ENCODE data around the gene PPIF. TPM values are rescaled to one million over a fixed set of nuclear protein-coding genes. Genes with fewer than 3 reads are reported as not detected.

The PPIF gene
- total RNA-seq, 6 experiments from 2014 or later: 53.7 to 106 (median 90.1) TPM

- peaks cover 0 to 2% (median 0%) of the 10 kb centered on the region in 4 donors for H3K36me3 ChIP-seq
- intact Hi-C loops (cut with DNase I): no loop called here
These were observed 40.3 kb downstream of the PPIF start for GRCh38 chr10:79387466-79387973.

GRCh38 chr10:79387974-79388850 lies 40.9 kb downstream of the PPIF start:
- intact Hi-C loops (cut with DNase I): no loop called here
- H3K9me3 ChIP-seq: no peaks in the 10 kb centered on the region
- DNase-seq: peak in 1 of 3 donors; percentile 31
- TF ChIP-seq POLR2A (IDR thresholded peaks at IDR 0.05) (no peak), CTCF (IDR thresholded peaks at IDR 0.05) (no peak)
- no peak overlapping the region for H3K27ac ChIP-seq
- WGBS (ENCODE audit: insufficient coverage, low coverage, low lambda C conversion rate, missing lambda C conversion rate): 50% methylated on average over 2 of the region's 11 CpGs
- peaks cover 0 to 2% (median under 1%) of the 10 kb centered on the region in 4 donors for H3K36me3 ChIP-seq
- no peak for ATAC-seq
- peaks cover 0 to 2% (median 0%) of the 10 kb centered on the region in 4 donors for H3K4me1 ChIP-seq
- no peaks in the 10 kb centered on the region for H3K27me3 ChIP-seq
- H3K4me3 ChIP-seq: no peak overlapping the region

More at GRCh38 chr10:79387466-79387973, 40.3 kb downstream of the PPIF start:
- WGBS (ENCODE audit: insufficient coverage, low coverage, low lambda C conversion rate, missing lambda C conversion rate): 100% methylated on average over 1 of the region's 5 CpGs
- H3K27ac ChIP-seq: no peak overlapping the region
- no peak overlapping the region for H3K4me3 ChIP-seq
- peaks cover 0 to 8% (median 3%) of the 10 kb centered on the region in 4 donors for H3K4me1 ChIP-seq
- DNase-seq: no peak
- no peaks in the 10 kb centered on the region for H3K9me3 ChIP-seq
- no peak for ATAC-seq
- H3K27me3 ChIP-seq: no peaks in the 10 kb centered on the region
- TF ChIP-seq POLR2A (IDR thresholded peaks at IDR 0.05): no peak
- TF ChIP-seq CTCF (IDR thresholded peaks at IDR 0.05): no peak

- no peak overlapping the region for H3K4me3 ChIP-seq
- no peaks in the 10 kb centered on the region for H3K9me3 ChIP-seq
- intact Hi-C loops (cut with DNase I): loop anchor here in 1 of 2 donors (10.0 kb wide), 1 partner anchor 75 kb away; no protein-coding TSS in a partner anchor
- H3K4me1 ChIP-seq: peaks cover 0 to 13% (median 0%) of the 10 kb centered on the region in 4 donors
- DNase-seq (no peak), ATAC-seq (no peak)
- no peak overlapping the region for H3K27ac ChIP-seq
- H3K27me3 ChIP-seq: no peaks in the 10 kb centered on the region
- peaks cover 0 to 5% (median 0%) of the 10 kb centered on the region in 4 donors for H3K36me3 ChIP-seq
- no peak for TF ChIP-seq CTCF (IDR thresholded peaks at IDR 0.05)
- TF ChIP-seq POLR2A (IDR thresholded peaks at IDR 0.05): no peak
- whole genome bisulfite sequencing (ENCODE audit: insufficient coverage, low coverage, low lambda C conversion rate, missing lambda C conversion rate): 80% methylated on average over 1 of the region's 2 CpGs
These were observed 42.8 kb downstream of the PPIF start for GRCh38 chr10:79390057-79390456.

GRCh38 chr10:79390551-79391229 lies 43.4 kb downstream of the PPIF start:
- peaks cover 0 to 5% (median 0%) of the 10 kb centered on the region in 4 donors for H3K36me3 ChIP-seq
- no peak overlapping the region for H3K27ac ChIP-seq
- H3K9me3 ChIP-seq: no peaks in the 10 kb centered on the region

More at GRCh38 chr10:79390551-79391229, 43.4 kb downstream of the PPIF start:
- DNase-seq (peak; percentile 22 to 54 (median 42)), ATAC-seq (no peak)
- no peak overlapping the region for H3K4me3 ChIP-seq
- 70% methylated on average over 8 of the region's 16 CpGs for WGBS (ENCODE audit: insufficient coverage, low coverage, low lambda C conversion rate, missing lambda C conversion rate)
- H3K4me1 ChIP-seq: peaks cover 0 to 15% (median 0%) of the 10 kb centered on the region in 4 donors
- intact Hi-C loops (cut with DNase I): loop anchor here in 1 of 2 donors (10.0 kb wide), 1 partner anchor 74 kb away; no protein-coding TSS in a partner anchor
- H3K27me3 ChIP-seq: no peaks in the 10 kb centered on the region
- TF ChIP-seq POLR2A (IDR thresholded peaks at IDR 0.05) (no peak), CTCF (IDR thresholded peaks at IDR 0.05) (no peak)
